ENCODE results near the gene VWA5B1.

DNA sequence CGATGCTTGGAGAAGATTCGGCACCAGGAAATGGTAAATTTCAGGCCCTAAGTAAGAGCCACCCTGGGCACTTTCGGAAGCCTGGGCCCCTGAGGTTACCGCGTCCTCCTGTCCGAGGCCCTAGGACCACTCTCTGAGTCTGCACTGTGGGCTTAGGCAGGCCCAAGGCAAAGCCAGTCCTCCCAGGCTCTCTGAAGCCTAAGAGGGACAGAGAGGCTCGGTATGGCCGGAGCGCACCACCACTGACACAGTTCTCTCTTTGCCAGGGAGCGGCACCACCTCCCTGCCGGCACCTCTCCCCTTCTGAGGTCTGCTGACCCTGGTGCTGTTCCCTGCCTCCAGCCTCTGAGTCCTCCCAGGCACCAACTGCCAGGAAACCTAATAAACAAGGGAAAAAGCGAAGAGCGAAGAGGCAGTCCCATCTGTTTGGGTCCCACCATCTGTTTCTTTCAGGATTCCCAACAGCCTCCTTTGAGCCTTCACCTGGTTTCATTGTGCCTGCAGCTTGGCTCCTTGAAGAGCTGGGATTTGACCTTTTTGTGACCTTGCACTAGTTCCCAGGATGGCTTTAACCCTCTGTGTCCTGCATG is 57.7 kb downstream of the VWA5B1 start:
- TF ChIP-seq CTCF (IDR thresholded peaks at IDR 0.05), result no peak
- no peak for TF ChIP-seq POLR2A (IDR thresholded peaks at IDR 0.05)
- no peak for TF ChIP-seq EP300 (IDR thresholded peaks at IDR 0.05)

Data from tibial nerve (tissue), 4 donors.